Fibroblast of lung (primary cell): ENCODE measurements around the gene TMEM135. TPM values are rescaled to one million over a fixed set of nuclear protein-coding genes. Genes with fewer than 3 reads are reported as not detected.

Experiments used
- DNase-seq, 2 donors: peaks; one replicate each; pipeline versions ENCODE4 v3.0.0 to v3.0.0-alpha.2; 2010; ENCODE audit warnings: low read depth in 2 of 2
- H2AFZ ChIP-seq: 2 replicates; pipeline ENCODE4 v1.5.1; 2012; ENCODE audit warnings: low read length, control low read depth, inconsistent platforms
- H3K27ac ChIP-seq: 2 replicates; pipeline ENCODE4 v1.5.1; 2011; ENCODE audit warnings: low read length, control low read depth; ENCODE audit not compliant: insufficient read depth
- H3K27me3 ChIP-seq: 2 replicates; pipeline ENCODE4 v1.5.1; 2011; ENCODE audit warnings: mild to moderate bottlenecking, low read length; ENCODE audit not compliant: control insufficient read depth, insufficient read depth
- H3K36me3 ChIP-seq: 2 replicates; pipeline ENCODE4 v1.5.1; 2011; ENCODE audit warnings: low read length; ENCODE audit not compliant: control insufficient read depth, insufficient read depth
- H3K4me1 ChIP-seq: 2 replicates; pipeline ENCODE4 v1.5.1; 2011; ENCODE audit warnings: low read length; ENCODE audit not compliant: control insufficient read depth, insufficient read depth; ENCODE audit errors: extremely low read depth
- H3K4me2 ChIP-seq: 2 replicates; pipeline ENCODE4 v1.5.1; 2011; ENCODE audit warnings: low read length, control low read depth; ENCODE audit not compliant: insufficient read depth; ENCODE audit errors: extremely low read depth
- H3K4me3 ChIP-seq, 4 experiments: fragments of 200-600 bp in 1 of 4; sonication (generic) in 1 of 4; replicated peaks in 1 of 4; 2 replicates each; pipeline ENCODE4 v1.5.1; 2011 to 2016; ENCODE audit warnings: low read length in 4 of 4, low read depth in 3 of 4, mild to moderate bottlenecking in 3 of 4, control low read depth in 2 of 4, inconsistent platforms in 1 of 4, mixed read lengths in 1 of 4; ENCODE audit not compliant: insufficient read depth in 1 of 4; ENCODE audit errors: control extremely low read depth in 1 of 4
- H3K79me2 ChIP-seq: 2 replicates; pipeline ENCODE4 v1.5.1; 2012; ENCODE audit warnings: mild to moderate bottlenecking, low read length, inconsistent platforms; ENCODE audit not compliant: control insufficient read depth, insufficient read depth
- H3K9ac ChIP-seq: 2 replicates; pipeline ENCODE4 v1.5.1; 2011; ENCODE audit warnings: mild to moderate bottlenecking, low read length, control low read depth; ENCODE audit not compliant: insufficient read depth
- H3K9me3 ChIP-seq: 2 replicates; pipeline ENCODE4 v1.5.1; 2012; ENCODE audit warnings: low read depth, low read length; ENCODE audit not compliant: control insufficient read depth, insufficient read depth
- H4K20me1 ChIP-seq: 2 replicates; pipeline ENCODE4 v1.5.1; 2011; ENCODE audit warnings: low read length; ENCODE audit not compliant: control insufficient read depth, insufficient read depth; ENCODE audit errors: extremely low read depth
- CTCF ChIP-seq, 2 donors: IDR thresholded peaks in 1 of 2; conservative IDR thresholded peaks in 1 of 2; 1 replicate in 1 of 2; 2 replicates in 1 of 2; pipeline ENCODE4 v1.5.1; 2011 to 2012; ENCODE audit warnings: low read length in 2 of 2, control low read depth in 1 of 2, inconsistent platforms in 1 of 2, low read depth in 1 of 2, mild to moderate bottlenecking in 1 of 2
- EZH2 ChIP-seq: IDR thresholded peaks from 2 replicates; pipeline ENCODE4 v1.5.1; 2012; ENCODE audit warnings: low read length, control low read depth, mild to moderate bottlenecking; ENCODE audit errors: missing control alignments
- polyA plus RNA-seq, 2 donors: library from polyadenylated mRNA; depleted of rRNA in 1 of 2; stranded (reverse) in 1 of 2; unstranded in 1 of 2; fragments of >200 nt; gene quantifications; 2 replicates each; pipeline ENCODE4 v1.2.1, GENCODE V29; 2011 to 2012; ENCODE audit warnings: missing spikeins in 1 of 2
- total RNA-seq: library from RNA; depleted of rRNA; stranded (reverse); fragments of >200 nt; gene quantifications from 2 replicates; pipeline ENCODE4 v1.2.1, GENCODE V29; 2014

Gene TMEM135
- total and polyA plus RNA-seq, 2 donors (not counting 1 experiment from before 2014, with no cell fraction given) = 17.3 to 20.6 TPM

GRCh38 chr11:87043894-87044293 lies 6.2 kb downstream of the TMEM135 start:
- no peak overlapping the region for H3K27ac ChIP-seq
- H4K20me1 ChIP-seq = no peaks in the 10 kb centered on the region
- no peak overlapping the region for H3K4me2 ChIP-seq
- DNase-seq = no peak
- H3K36me3 ChIP-seq = no peaks in the 10 kb centered on the region
- H3K79me2 ChIP-seq = peaks cover 19% of the 10 kb centered on the region
- no peak overlapping the region for H2AFZ ChIP-seq
- H3K27me3 ChIP-seq = no peaks in the 10 kb centered on the region
- H3K4me3 ChIP-seq = no peak overlapping the region
- no peak overlapping the region for H3K9ac ChIP-seq
- no peak for TF ChIP-seq EZH2
- TF ChIP-seq CTCF (conservative IDR thresholded peaks at IDR 0.05 in 1 of 2, IDR thresholded peaks at IDR 0.05 in 1 of 2; ENCODE audit: low read depth in 1 of 2, low read length in 2 of 2) = no peak
- H3K9me3 ChIP-seq = no peaks in the 10 kb centered on the region
- H3K4me1 ChIP-seq = no peaks in the 10 kb centered on the region

DNA sequence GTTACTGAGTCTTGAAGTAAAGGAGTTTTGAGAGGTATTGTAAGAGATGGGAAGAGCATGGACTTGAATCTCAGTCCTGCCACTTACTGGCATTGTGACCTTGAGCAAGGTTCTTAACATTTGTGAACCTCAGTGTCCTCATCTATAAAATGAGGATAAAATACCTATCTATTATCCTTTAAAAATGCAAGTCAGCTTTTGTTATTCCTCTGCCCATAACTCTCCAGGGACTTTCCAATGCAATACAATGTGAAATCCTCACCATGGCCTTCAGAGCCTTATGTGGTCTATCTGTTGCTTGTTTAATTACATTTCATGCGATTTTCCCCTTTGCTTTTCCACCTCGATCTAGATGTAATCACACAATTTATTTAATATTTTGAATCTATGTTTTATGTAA lies 9.1 kb downstream of the TMEM135 start:
- DNase-seq = no peak
- Histone ChIP-seq H3K4me2 (no peak overlapping the region), H2AFZ (no peak overlapping the region), H3K9me3 (no peaks in the 10 kb centered on the region), H3K9ac (no peak overlapping the region), H3K4me3 (no peak overlapping the region), H3K36me3 (no peaks in the 10 kb centered on the region), H3K27me3 (no peaks in the 10 kb centered on the region), H3K4me1 (no peaks in the 10 kb centered on the region), H4K20me1 (no peaks in the 10 kb centered on the region), H3K79me2 (no peaks in the 10 kb centered on the region), H3K27ac (no peak overlapping the region)
- TF ChIP-seq CTCF (conservative IDR thresholded peaks at IDR 0.05 in 1 of 2, IDR thresholded peaks at IDR 0.05 in 1 of 2; ENCODE audit: low read depth in 1 of 2, low read length in 2 of 2) (no peak), EZH2 (no peak)

DNA sequence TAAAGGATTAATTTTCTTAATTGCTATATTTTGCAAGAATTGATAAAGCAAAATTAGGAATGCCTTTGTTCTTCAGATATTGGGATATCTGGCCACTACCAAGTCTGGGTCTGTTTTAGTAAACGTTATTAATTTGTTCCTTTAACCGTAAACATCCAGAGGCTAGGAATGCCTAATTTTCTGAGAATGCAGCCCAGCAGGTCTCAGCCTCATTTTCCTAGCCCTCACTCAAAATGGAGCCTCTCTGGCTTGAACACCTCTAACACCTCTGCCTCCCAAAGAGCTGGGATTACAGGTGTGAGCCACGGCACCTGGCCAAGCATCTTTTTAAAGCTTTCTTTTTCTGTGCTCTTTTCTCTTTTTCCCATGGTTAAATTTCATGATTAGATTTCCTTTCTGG lies 18.4 kb downstream of the TMEM135 start:
- Histone ChIP-seq H3K9ac (no peak overlapping the region), H3K4me3 (no peak overlapping the region), H3K27me3 (no peaks in the 10 kb centered on the region), H3K4me1 (no peaks in the 10 kb centered on the region), H4K20me1 (no peaks in the 10 kb centered on the region), H3K79me2 (no peaks in the 10 kb centered on the region), H3K27ac (no peak overlapping the region), H3K36me3 (no peaks in the 10 kb centered on the region), H3K4me2 (no peak overlapping the region), H3K9me3 (no peaks in the 10 kb centered on the region), H2AFZ (no peak overlapping the region)
- no peak for DNase-seq
- TF ChIP-seq CTCF (conservative IDR thresholded peaks at IDR 0.05 in 1 of 2, IDR thresholded peaks at IDR 0.05 in 1 of 2; ENCODE audit: low read depth in 1 of 2, low read length in 2 of 2) (no peak), EZH2 (no peak)
